Brain microvascular endothelial cell (primary cell): ENCODE results near the gene CD200R1L.

Source experiments
- DNase-seq: peaks from one replicate; pipeline ENCODE4 v3.0.0-alpha.2; 2020
- H3K27ac ChIP-seq: fragments of 250-450 bp; sonication (Bioruptor Pico); 2 replicates; pipeline ENCODE4 v1.5.1; 2020; ENCODE audit warnings: mild to moderate bottlenecking, moderate library complexity
- H3K27me3 ChIP-seq: fragments of 250-450 bp; sonication (Bioruptor Pico); replicated peaks from 2 replicates; pipeline ENCODE4 v1.5.1; 2020; ENCODE audit warnings: mild to moderate bottlenecking
- H3K36me3 ChIP-seq: fragments of 250-450 bp; sonication (Bioruptor Pico); replicated peaks from 2 replicates; pipeline ENCODE4 v1.5.1; 2020; ENCODE audit warnings: mild to moderate bottlenecking
- H3K4me3 ChIP-seq: 2 replicates; pipeline ENCODE4 v1.5.1; 2011; ENCODE audit warnings: low read depth, mild to moderate bottlenecking, control low read depth, low read length, moderate library complexity
- CTCF ChIP-seq: IDR thresholded peaks from 2 replicates; pipeline ENCODE4 v1.5.1; 2011; ENCODE audit warnings: low read depth, mild to moderate bottlenecking, moderate library complexity, low read length, control low read depth, inconsistent platforms; ENCODE audit errors: missing control alignments
- in situ Hi-C: cut with HindIII; loops from 2 replicates; pipeline ENCODE4 v1.10.0; 2017; ENCODE audit warnings: low sequenced_read_pairs, low pct_ligation_motif_present

Gene CD200R1L

DNA sequence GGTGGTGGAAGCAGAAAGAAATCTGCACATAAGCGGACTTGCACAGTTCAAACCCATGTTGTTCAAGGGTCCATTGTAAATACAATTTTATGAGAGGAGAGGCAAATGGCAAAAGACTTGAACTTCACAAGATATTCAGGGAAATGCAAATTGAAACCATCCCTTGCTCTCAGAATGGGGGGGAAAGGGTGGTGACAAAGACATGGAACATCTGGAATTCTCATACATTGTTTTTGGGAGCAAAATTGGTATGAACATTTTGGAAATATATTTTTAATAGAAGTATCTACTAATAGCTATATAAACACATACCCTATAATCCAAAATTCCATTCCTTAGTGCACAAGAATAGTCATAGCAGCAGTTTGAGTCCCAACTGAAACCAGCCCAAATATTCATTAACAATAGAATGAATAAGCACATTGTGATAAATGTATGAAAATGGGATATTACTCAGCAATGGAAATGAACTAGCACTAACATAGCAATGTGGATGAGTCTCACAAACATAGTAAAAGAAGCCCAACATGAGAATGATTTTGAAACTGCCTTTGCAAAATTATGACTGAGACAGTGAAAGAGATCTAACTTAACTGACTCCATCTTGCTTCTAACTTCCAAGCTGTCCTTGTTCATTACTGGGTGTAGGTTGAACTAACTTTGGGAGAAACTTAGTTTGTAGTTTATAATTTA lies 77.2 kb downstream of the CD200R1L start:
- H3K27ac ChIP-seq, result peak overlapping the region; percentile 49
- no peaks in the 10 kb centered on the region for H3K36me3 ChIP-seq
- no peaks in the 10 kb centered on the region for H3K27me3 ChIP-seq
- H3K4me3 ChIP-seq, result no peak overlapping the region
- TF ChIP-seq CTCF, result no peak
- in situ Hi-C loops, result no loop called here
- DNase-seq, result no peak

DNA sequence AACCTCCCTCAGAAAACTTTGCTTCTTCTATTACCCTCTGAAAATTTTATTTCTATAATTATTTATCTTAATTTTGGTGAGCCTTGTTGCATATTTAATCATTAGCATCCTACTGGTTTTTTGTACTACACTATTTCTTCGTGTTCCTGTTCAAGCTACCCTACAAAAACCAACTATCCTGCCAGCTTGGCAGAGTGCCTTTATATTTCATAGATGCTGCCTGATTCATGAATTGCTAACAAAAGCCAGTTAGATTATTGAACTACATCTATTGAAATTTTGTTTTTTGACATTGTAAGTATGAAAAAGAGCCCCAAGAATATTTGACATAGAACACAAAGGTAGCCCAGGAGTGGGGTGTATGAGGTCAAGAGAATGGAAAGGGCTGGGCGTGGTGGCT lies 78.9 kb downstream of the CD200R1L start:
- Histone ChIP-seq H3K27me3 (no peaks in the 10 kb centered on the region), H3K36me3 (no peaks in the 10 kb centered on the region), H3K27ac (no peak overlapping the region), H3K4me3 (no peak overlapping the region)
- in situ Hi-C loops, result no loop called here
- no peak for DNase-seq
- TF ChIP-seq CTCF, result no peak

GRCh38 chr3:112767177-112767576 lies 79.5 kb downstream of the CD200R1L start:
- TF ChIP-seq CTCF, result no peak
- no peak for DNase-seq

More at GRCh38 chr3:112767177-112767576, 79.5 kb downstream of the CD200R1L start:
- Histone ChIP-seq H3K27ac (no peak overlapping the region), H3K27me3 (no peaks in the 10 kb centered on the region), H3K4me3 (no peak overlapping the region), H3K36me3 (no peaks in the 10 kb centered on the region)
- in situ Hi-C loops, result no loop called here
